Kidney (tissue), 14 donors: Measurements from ENCODE around the gene AAK1. TPM values are rescaled to one million over a fixed set of nuclear protein-coding genes. Genes with fewer than 3 reads are reported as not detected.

Source experiments
- DNase-seq, 5 donors: peaks; one replicate each; pipeline ENCODE4 v3.0.0-alpha.2; 2013 to 2020
- FAIRE-seq: peaks from 2 replicates; lab custom pipeline; 2012; peaks lifted over from hg19 to GRCh38; lab: Jason Lieb, UNC
- H3K27ac ChIP-seq, 2 donors: one replicate each; pipeline ENCODE4 v1.7.0; 2013; ENCODE audit warnings: low read depth in 2 of 2, low read length in 2 of 2, inconsistent platforms in 1 of 2
- H3K27me3 ChIP-seq: one replicate; pipeline ENCODE4 v1.7.1; 2013; ENCODE audit warnings: low read length, inconsistent platforms; ENCODE audit not compliant: control insufficient read depth, insufficient read depth
- H3K36me3 ChIP-seq, 3 donors: one replicate each; pipeline versions ENCODE4 v1.7.0 to v1.7.1; 2013; ENCODE audit warnings: low read length in 3 of 3, control low read depth in 1 of 3, inconsistent platforms in 1 of 3; ENCODE audit not compliant: insufficient read depth in 3 of 3, control insufficient read depth in 2 of 3
- H3K4me1 ChIP-seq, 3 donors: one replicate each; pipeline versions ENCODE4 v1.7.0 to v1.7.1; 2013; ENCODE audit warnings: low read length in 3 of 3, inconsistent platforms in 1 of 3, low read depth in 1 of 3; ENCODE audit not compliant: control insufficient read depth in 2 of 3, insufficient read depth in 2 of 3
- H3K4me3 ChIP-seq, 3 donors: one replicate each; pipeline versions ENCODE4 v1.7.0 to v1.8.1; 2013; ENCODE audit warnings: low read length in 3 of 3, control low read depth in 1 of 3, inconsistent platforms in 1 of 3
- H3K9ac ChIP-seq, 3 donors: one replicate each; pipeline versions ENCODE4 v1.7.0 to v1.7.1; 2013; ENCODE audit warnings: low read length in 3 of 3, control low read depth in 1 of 3, inconsistent platforms in 1 of 3
- H3K9me3 ChIP-seq, 3 donors: one replicate each; pipeline versions ENCODE4 v1.7.0 to v1.7.1; 2013; ENCODE audit warnings: low read length in 3 of 3, control low read depth in 1 of 3, inconsistent platforms in 1 of 3; ENCODE audit not compliant: control insufficient read depth in 2 of 3, insufficient read depth in 1 of 3
- intact Hi-C: fragments of 100-400 bp; cut with DNase I; formaldehyde crosslinking; loops from one replicate; pipeline ENCODE4 v1.11.1; 2022
- polyA plus RNA-seq: library from polyadenylated mRNA; stranded (reverse); fragments of 350-450 nt; fragmentation: Illumina TruSeq; extraction: RNeasy Lipid Tissue Mini Kit (QIAGEN cat#74804); gene quantifications from one replicate; pipeline ENCODE4 v1.2.3, GENCODE V29; 2014; ENCODE audit warnings: low read depth, low replicate concordance; ENCODE audit not compliant: insufficient read depth
- total RNA-seq: library from RNA; stranded (reverse); fragmentation: NEBNext Ultra II Directional; extraction: Animal tissue kit (Norgen Biotek cat#: 25700); gene quantifications from one replicate; pipeline ENCODE4 v1.2.1, GENCODE V29; 2021
- TF ChIP-seq, protein P1 (sequence below): IDR thresholded peaks from 3 replicates; pipeline ENCODE4 v1.5.1; 2012; ENCODE audit warnings: mild to moderate bottlenecking, moderate library complexity, borderline replicate concordance; ENCODE audit not compliant: insufficient read depth; ENCODE audit errors: extremely low read depth
- donor health status: control.
- donor health status: control.
- donor health status: control.
- donor health status: control.
- donor health status: control.
- donor health status: DM: yes; HTN: yes; CAD: no.
- donor health status: Normal renal cell carcinoma (clear cell type).

The AAK1 gene
- total and polyA plus RNA-seq, 2 donors from 2014 or later: 25.8 to 93.7 TPM

DNA sequence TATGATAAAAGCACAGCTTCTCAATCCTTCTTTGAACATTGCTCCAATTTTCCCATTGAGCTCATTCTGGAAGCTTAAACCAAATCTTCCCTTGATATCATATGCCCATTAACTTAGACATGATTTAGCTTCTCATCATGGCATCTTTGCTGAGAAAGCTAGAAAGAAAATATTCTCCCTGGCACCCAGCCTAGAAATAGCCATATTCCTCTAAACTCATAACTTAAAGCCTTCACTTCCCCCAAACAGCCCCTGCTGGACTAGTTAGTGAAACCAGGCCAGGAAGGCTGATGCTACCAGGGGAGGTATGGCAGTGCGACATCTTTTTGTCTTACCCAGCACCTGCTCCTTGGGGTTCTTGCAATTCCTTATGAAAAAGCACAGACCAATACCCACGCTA is 4.3 kb downstream of the AAK1 start:
- Histone ChIP-seq H3K36me3 (no peaks in the 10 kb centered on the region), H3K4me1 (peaks cover 0 to 11% (median 0%) of the 10 kb centered on the region in 3 donors), H3K9ac (no peak overlapping the region), H3K27me3 (no peaks in the 10 kb centered on the region), H3K27ac (no peak overlapping the region), H3K4me3 (peak overlapping the region in 1 of 3 donors; percentile 26), H3K9me3 (no peaks in the 10 kb centered on the region)
- FAIRE-seq (no peak), DNase-seq (no peak)
- intact Hi-C loops: no loop called here
- TF ChIP-seq, protein P1, sequence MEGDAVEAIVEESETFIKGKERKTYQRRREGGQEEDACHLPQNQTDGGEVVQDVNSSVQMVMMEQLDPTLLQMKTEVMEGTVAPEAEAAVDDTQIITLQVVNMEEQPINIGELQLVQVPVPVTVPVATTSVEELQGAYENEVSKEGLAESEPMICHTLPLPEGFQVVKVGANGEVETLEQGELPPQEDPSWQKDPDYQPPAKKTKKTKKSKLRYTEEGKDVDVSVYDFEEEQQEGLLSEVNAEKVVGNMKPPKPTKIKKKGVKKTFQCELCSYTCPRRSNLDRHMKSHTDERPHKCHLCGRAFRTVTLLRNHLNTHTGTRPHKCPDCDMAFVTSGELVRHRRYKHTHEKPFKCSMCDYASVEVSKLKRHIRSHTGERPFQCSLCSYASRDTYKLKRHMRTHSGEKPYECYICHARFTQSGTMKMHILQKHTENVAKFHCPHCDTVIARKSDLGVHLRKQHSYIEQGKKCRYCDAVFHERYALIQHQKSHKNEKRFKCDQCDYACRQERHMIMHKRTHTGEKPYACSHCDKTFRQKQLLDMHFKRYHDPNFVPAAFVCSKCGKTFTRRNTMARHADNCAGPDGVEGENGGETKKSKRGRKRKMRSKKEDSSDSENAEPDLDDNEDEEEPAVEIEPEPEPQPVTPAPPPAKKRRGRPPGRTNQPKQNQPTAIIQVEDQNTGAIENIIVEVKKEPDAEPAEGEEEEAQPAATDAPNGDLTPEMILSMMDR: no peak

DNA sequence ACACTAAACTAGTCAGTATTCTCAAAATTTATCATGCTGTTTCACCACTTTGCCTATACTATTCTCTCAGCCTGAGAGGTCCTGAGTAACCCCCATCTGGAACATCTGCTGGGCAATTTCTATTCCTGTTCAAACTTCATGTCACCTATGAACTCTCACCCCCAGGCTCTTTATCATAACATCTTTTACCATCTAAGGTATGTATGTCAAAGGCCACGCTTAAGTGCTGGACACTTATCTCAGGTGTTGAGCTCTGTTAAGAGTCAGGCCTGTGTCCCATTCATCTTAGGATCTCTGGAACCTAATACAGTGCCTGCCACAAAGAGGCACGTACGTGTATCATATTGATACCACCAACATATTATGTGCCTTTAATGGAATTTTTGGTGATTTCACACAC is 4.9 kb downstream of the AAK1 start:
- Histone ChIP-seq H3K9ac (no peak overlapping the region), H3K4me3 (no peak overlapping the region), H3K27ac (no peak overlapping the region), H3K4me1 (peaks cover 0 to 11% (median 0%) of the 10 kb centered on the region in 3 donors), H3K9me3 (no peaks in the 10 kb centered on the region), H3K27me3 (no peaks in the 10 kb centered on the region), H3K36me3 (no peaks in the 10 kb centered on the region)
- FAIRE-seq: no peak
- no peak for DNase-seq
- intact Hi-C loops: no loop called here
- TF ChIP-seq, protein P1: no peak

DNA sequence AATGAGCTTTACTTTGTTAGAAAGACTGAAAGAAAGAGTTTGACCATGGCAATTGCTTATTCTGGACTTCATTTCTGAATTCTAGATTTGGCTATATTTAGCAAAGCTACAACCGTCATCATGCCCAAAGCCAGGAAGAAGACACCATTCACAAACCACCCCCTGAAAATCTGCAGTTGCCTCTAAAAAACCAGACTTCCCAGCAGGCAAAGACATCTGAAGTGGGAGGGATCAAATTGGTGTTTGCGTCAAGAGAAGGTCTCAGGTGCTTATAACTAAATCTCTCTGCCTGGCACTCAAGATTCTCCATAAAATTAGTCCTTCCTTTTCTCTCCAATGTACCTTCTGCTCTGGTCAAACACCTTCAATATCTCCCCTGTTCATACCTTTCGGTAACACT is 5.6 kb downstream of the AAK1 start:
- intact Hi-C loops: no loop called here
- FAIRE-seq (no peak), DNase-seq (no peak)
- no peaks in the 10 kb centered on the region for H3K27me3 ChIP-seq
- TF ChIP-seq, protein P1: no peak
- H3K27ac ChIP-seq: no peak overlapping the region
- H3K9me3 ChIP-seq: no peaks in the 10 kb centered on the region
- no peaks in the 10 kb centered on the region for H3K36me3 ChIP-seq
- H3K4me3 ChIP-seq: no peak overlapping the region
- H3K9ac ChIP-seq: no peak overlapping the region
- H3K4me1 ChIP-seq: peaks cover 0 to 11% (median 0%) of the 10 kb centered on the region in 3 donors

DNA sequence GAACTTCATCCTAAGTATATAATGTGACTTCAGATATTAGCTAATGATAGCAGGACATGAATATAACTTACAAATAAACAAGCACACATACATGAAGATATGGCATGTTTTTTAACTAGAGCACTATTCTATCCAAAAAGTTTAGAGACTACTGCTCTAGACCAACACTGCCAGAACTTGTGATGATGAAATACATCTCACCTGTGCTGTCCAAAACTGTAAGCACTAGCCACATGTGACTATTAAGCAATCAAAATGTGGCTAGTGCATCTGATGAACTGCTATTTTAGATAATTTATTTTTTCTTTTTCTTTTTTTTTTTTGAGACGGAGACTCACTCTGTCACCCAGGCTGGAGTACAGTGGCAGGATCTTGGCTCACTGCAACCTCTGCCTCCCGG is 7.1 kb downstream of the AAK1 start:
- Histone ChIP-seq H3K9me3 (no peaks in the 10 kb centered on the region), H3K27ac (no peak overlapping the region), H3K4me1 (peaks cover 0 to 10% (median 0%) of the 10 kb centered on the region in 3 donors), H3K4me3 (no peak overlapping the region), H3K9ac (no peak overlapping the region), H3K36me3 (no peaks in the 10 kb centered on the region), H3K27me3 (no peaks in the 10 kb centered on the region)
- DNase-seq (no peak), FAIRE-seq (no peak)
- TF ChIP-seq, protein P1: no peak
- intact Hi-C loops: no loop called here
